ENCODE measurements around the gene SCT. TPM values are rescaled to one million over a fixed set of nuclear protein-coding genes. Genes with fewer than 3 reads are reported as not detected.

SCT gene
- total RNA-seq, 2 donors from 2014 or later: 1.1 to 3.2 TPM

GRCh38 chr11:637333-637592 is 10.3 kb upstream of the SCT start:
- TF ChIP-seq CTCF (IDR thresholded peaks at IDR 0.05): no peak
- no peak for DNase-seq
- no peak overlapping the region for H3K27ac ChIP-seq
- H3K9ac ChIP-seq (ENCODE audit: low read depth in 2 of 2, low read length in 2 of 2): no peak overlapping the region
- H3K4me1 ChIP-seq: no peaks in the 10 kb centered on the region
- peak overlapping the region; percentile 7 for H3K4me3 ChIP-seq
- no peaks in the 10 kb centered on the region for H3K36me3 ChIP-seq
- no peaks in the 10 kb centered on the region for H3K9me3 ChIP-seq
- intact Hi-C loops (cut with DNase I): no loop called here
- H3K27me3 ChIP-seq: peaks cover 23% of the 10 kb centered on the region

- no peaks in the 10 kb centered on the region for H3K9me3 ChIP-seq
- no peak for TF ChIP-seq CTCF (IDR thresholded peaks at IDR 0.05)
- peak within 1 kb of the TSS; percentile 7 for H3K4me3 ChIP-seq
- peaks cover 23% of the 10 kb centered on the region for H3K27me3 ChIP-seq
- H3K4me1 ChIP-seq: no peaks in the 10 kb centered on the region
- intact Hi-C loops (cut with DNase I): no loop called here
- DNase-seq: no peak
- no peaks in the 10 kb centered on the region for H3K36me3 ChIP-seq
- no peak within 1 kb of the TSS for H3K27ac ChIP-seq
- no peak within 1 kb of the TSS for H3K9ac ChIP-seq (ENCODE audit: low read depth in 2 of 2, low read length in 2 of 2)
These were observed 9.7 kb upstream of the SCT start, which contains the start of gene DRD4 for GRCh38 chr11:636511-637332. DRD4 (plus strand) TSS chr11:637269; CDS start chr11:637305, 36 bp downstream.

GRCh38 chr11:635945-636510 is 9.0 kb upstream of the SCT start:
- no peak overlapping the region for H3K27ac ChIP-seq
- H3K36me3 ChIP-seq: no peaks in the 10 kb centered on the region
- no peaks in the 10 kb centered on the region for H3K9me3 ChIP-seq
- no peak overlapping the region for H3K9ac ChIP-seq (ENCODE audit: low read depth in 2 of 2, low read length in 2 of 2)
- intact Hi-C loops (cut with DNase I): no loop called here
- no peak for DNase-seq
- no peaks in the 10 kb centered on the region for H3K4me1 ChIP-seq
- H3K27me3 ChIP-seq: peaks cover 23% of the 10 kb centered on the region
- no peak overlapping the region for H3K4me3 ChIP-seq
- no peak for TF ChIP-seq CTCF (IDR thresholded peaks at IDR 0.05)

GRCh38 chr11:630871-631270 is 3.9 kb upstream of the SCT start:
- no peak for DNase-seq
- no peak for TF ChIP-seq CTCF (IDR thresholded peaks at IDR 0.05)
- no peaks in the 10 kb centered on the region for H3K36me3 ChIP-seq
- no peak overlapping the region for H3K27ac ChIP-seq
- no peaks in the 10 kb centered on the region for H3K9me3 ChIP-seq
- intact Hi-C loops (cut with DNase I): no loop called here
- H3K9ac ChIP-seq (ENCODE audit: low read depth in 2 of 2, low read length in 2 of 2): no peak overlapping the region
- H3K4me3 ChIP-seq: no peak overlapping the region
- H3K4me1 ChIP-seq: peaks cover 9% of the 10 kb centered on the region
- H3K27me3 ChIP-seq: no peaks in the 10 kb centered on the region

- DNase-seq: no peak
These were observed 2.2 kb upstream of the SCT start for GRCh38 chr11:629237-629583.

More at GRCh38 chr11:629237-629583, 2.2 kb upstream of the SCT start:
- Histone ChIP-seq H3K4me1 (peaks cover 13% of the 10 kb centered on the region), H3K9me3 (no peaks in the 10 kb centered on the region), H3K27ac (no peak overlapping the region), H3K36me3 (no peaks in the 10 kb centered on the region), H3K27me3 (no peaks in the 10 kb centered on the region), H3K4me3 (no peak overlapping the region), H3K9ac (ENCODE audit: low read depth in 2 of 2, low read length in 2 of 2) (no peak overlapping the region)
- intact Hi-C loops (cut with DNase I): no loop called here
- TF ChIP-seq CTCF (IDR thresholded peaks at IDR 0.05): no peak

All from colonic mucosa (tissue), 4 donors.